Spleen (tissue), 7 donors: ENCODE results near the gene TBC1D8.

Experiments
- POLR2A ChIP-seq, 3 donors: fragments of 450-650 bp; IDR thresholded peaks; one replicate each; pipeline ENCODE4 v1.5.1; 2017; ENCODE audit warnings: antibody characterized with exemption in 3 of 3, mild to moderate bottlenecking in 1 of 3
- TF ChIP-seq, protein P1 (sequence below), 11 experiments: fragments of 200-600 bp in 7 of 11; fragments of 450-650 bp in 4 of 11; sonication (generic) in 4 of 11; IDR thresholded peaks in 8 of 11; conservative IDR thresholded peaks in 3 of 11; 1 replicate in 7 of 11; 2 replicates in 4 of 11; pipeline versions ENCODE4 v1.4.0 to v1.8.0; 2016 to 2021; ENCODE audit warnings: antibody characterized with exemption in 11 of 11, inconsistent platforms in 4 of 11, mild to moderate bottlenecking in 1 of 11
- donor health status: DM: no; HTN: no; CAD: no; lungs with moderate emphysema.
- donor health status: DM: no; HTN: no; CAD: no.
- donor health status: DM: no; HTN: no; CAD: no.

DNA sequence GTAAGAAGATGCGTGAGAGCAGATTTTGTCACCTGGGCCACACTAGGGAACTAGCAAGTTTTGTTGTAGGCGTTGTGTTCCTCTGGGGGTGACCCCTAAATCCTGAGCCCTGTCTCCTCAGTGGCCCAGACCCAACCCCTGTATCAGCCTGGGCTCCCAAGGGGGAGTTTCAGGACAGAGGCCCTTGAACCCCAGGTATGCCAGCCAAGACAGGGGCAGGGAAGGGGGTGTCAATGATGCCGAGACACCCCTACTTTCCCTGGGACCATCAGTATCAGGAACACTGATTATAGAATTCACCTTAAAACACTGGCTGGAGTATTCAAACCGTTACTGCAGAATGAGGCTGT is 188.2 kb downstream of the TBC1D8 start:
- TF ChIP-seq, protein P1, sequence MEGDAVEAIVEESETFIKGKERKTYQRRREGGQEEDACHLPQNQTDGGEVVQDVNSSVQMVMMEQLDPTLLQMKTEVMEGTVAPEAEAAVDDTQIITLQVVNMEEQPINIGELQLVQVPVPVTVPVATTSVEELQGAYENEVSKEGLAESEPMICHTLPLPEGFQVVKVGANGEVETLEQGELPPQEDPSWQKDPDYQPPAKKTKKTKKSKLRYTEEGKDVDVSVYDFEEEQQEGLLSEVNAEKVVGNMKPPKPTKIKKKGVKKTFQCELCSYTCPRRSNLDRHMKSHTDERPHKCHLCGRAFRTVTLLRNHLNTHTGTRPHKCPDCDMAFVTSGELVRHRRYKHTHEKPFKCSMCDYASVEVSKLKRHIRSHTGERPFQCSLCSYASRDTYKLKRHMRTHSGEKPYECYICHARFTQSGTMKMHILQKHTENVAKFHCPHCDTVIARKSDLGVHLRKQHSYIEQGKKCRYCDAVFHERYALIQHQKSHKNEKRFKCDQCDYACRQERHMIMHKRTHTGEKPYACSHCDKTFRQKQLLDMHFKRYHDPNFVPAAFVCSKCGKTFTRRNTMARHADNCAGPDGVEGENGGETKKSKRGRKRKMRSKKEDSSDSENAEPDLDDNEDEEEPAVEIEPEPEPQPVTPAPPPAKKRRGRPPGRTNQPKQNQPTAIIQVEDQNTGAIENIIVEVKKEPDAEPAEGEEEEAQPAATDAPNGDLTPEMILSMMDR (IDR thresholded peaks at IDR 0.05 in 8 of 11, conservative IDR thresholded peaks at IDR 0.05 in 3 of 11), result no peak
- TF ChIP-seq POLR2A (IDR thresholded peaks at IDR 0.05), result no peak
